Mesodermal cell (in vitro differentiated cells): ENCODE results near the gene VEPH1.

Source experiments
- H3K27ac ChIP-seq: 2 replicates; pipeline ENCODE4 v1.7.0; 2013; ENCODE audit warnings: mild to moderate bottlenecking, low read depth, low read length, moderate library complexity; ENCODE audit not compliant: severe bottlenecking
- H3K36me3 ChIP-seq: 2 replicates; pipeline ENCODE4 v1.7.1; 2013; ENCODE audit warnings: mild to moderate bottlenecking, low read length, moderate library complexity; ENCODE audit not compliant: control insufficient read depth, insufficient read depth
- H3K4me1 ChIP-seq: one replicate; pipeline ENCODE4 v1.7.1; 2013; ENCODE audit warnings: mild to moderate bottlenecking, low read length; ENCODE audit not compliant: insufficient read depth, control insufficient read depth, poor library complexity, severe bottlenecking
- H3K4me3 ChIP-seq: 2 replicates; pipeline ENCODE4 v1.7.0; 2013; ENCODE audit warnings: low read length, control low read depth, mild to moderate bottlenecking; ENCODE audit not compliant: insufficient read depth, poor library complexity, severe bottlenecking; ENCODE audit errors: extremely low read depth
- H3K9me3 ChIP-seq: 2 replicates; pipeline ENCODE4 v1.7.1; 2013; ENCODE audit warnings: mild to moderate bottlenecking, low read length, moderate library complexity; ENCODE audit not compliant: control insufficient read depth
- WGBS, 2 experiments: methylation state at CpG; one replicate each; pipeline ENCODE4 v1.1.5; 2013; ENCODE audit warnings: missing lambda C conversion rate in 2 of 2; ENCODE audit not compliant: insufficient coverage in 2 of 2; 5-methylcytosine and 5-hydroxymethylcytosine counted together

The VEPH1 gene

DNA sequence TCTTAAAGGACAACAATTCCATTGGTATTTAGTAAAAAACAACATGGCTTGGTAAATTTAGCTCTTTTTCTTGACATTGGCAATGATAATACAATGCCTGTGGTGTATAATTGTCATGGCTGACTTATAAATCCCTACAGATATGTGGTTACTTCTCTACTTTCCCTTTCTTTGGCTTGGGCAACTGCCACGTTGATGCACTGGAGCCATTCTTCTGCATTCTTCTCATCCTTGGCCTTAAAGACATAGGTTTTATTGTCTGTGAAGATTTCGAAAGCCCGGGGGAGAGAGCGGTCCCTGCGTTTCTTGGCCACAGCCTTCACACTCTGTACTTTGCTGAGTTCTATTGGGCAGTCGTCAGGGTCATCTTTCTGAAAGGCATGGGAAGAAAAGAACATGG, 242.2 kb downstream of the VEPH1 start:
- 81 to 83% methylated on average over 5 of the region's 6 CpGs for WGBS, 2 experiments
- Histone ChIP-seq H3K9me3 (no peaks in the 10 kb centered on the region), H3K36me3 (no peaks in the 10 kb centered on the region), H3K4me3 (no peak overlapping the region), H3K4me1 (no peaks in the 10 kb centered on the region), H3K27ac (no peak overlapping the region)

DNA sequence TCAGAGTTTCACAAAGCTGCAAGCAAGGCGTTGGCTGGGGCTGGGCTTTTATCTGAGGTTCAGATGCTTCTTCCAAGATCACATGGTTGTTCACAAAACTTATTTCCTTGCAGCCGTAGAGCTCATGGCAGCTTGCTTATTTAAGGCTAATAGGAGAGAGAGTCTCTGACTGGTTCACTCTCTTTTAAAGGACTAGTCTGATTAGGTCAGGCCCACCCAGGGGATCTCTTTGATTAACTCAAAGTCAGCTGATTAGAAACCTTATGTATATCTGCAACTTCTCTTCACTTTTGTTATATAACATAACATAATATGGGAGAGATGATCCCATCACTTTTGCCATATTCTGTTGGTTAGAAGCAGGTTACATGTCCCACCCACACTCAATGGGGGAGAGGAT, 243.4 kb downstream of the VEPH1 start:
- WGBS, 2 experiments, result 86 to 90% methylated on average over 1 to 2 of the region's 2 CpGs
- no peaks in the 10 kb centered on the region for H3K36me3 ChIP-seq

DNA sequence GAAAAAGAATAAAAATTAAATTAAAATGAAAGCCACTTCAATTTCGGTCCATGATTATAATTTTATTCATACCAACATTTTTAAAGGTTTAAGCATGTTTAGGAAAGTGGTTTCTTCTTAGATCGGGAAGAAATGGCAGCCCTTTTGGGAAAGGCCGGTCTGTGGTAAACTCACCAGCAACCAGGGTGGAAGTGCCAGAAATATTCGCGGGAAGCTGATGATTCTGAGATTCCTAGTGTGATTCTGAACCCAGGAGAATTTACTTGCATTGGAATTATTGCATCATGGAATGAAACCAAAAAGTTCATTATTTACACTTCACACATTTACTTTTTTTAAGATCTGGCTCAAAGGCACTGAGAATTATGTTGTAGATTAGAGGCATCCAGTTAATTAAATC, 246.1 kb downstream of the VEPH1 start:
- H3K4me1 ChIP-seq, result no peaks in the 10 kb centered on the region
- no peaks in the 10 kb centered on the region for H3K9me3 ChIP-seq
- H3K36me3 ChIP-seq, result no peaks in the 10 kb centered on the region
- H3K4me3 ChIP-seq, result no peak overlapping the region
- no peak overlapping the region for H3K27ac ChIP-seq
- WGBS, 2 experiments, result 80 to 85% methylated on average over 1 to 3 of the region's 5 CpGs

More for the DNA sequence above, 243.4 kb downstream of the VEPH1 start:
- Histone ChIP-seq H3K4me1 (no peaks in the 10 kb centered on the region), H3K4me3 (no peak overlapping the region), H3K27ac (no peak overlapping the region), H3K9me3 (no peaks in the 10 kb centered on the region)

DNA sequence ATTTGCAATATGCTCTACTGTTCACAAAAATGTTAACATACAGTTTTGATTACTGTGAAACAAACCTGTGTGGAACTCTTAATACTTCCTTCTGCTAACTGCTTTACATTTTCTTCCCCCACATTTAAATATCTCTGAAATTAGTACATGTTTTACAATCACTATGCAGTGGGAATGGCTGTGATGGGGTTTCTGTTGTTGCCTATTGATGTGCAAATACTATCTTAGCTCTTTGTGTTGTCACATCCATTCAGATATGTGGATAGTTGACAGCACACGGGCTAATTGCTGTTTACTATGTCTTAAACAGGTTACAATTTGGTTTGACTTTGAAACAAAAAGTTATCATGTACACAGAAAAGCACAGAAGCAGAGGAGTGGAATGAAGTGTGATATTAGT, 247.4 kb downstream of the VEPH1 start:
- WGBS, 2 experiments, result 20% methylated on average over 1 of the region's 1 CpG; no CpG with 5 or more reads in 1 of the 2 experiments
- H3K9me3 ChIP-seq, result no peaks in the 10 kb centered on the region
- no peak overlapping the region for H3K4me3 ChIP-seq
- H3K36me3 ChIP-seq, result no peaks in the 10 kb centered on the region
- H3K4me1 ChIP-seq, result no peaks in the 10 kb centered on the region
- H3K27ac ChIP-seq, result no peak overlapping the region

DNA sequence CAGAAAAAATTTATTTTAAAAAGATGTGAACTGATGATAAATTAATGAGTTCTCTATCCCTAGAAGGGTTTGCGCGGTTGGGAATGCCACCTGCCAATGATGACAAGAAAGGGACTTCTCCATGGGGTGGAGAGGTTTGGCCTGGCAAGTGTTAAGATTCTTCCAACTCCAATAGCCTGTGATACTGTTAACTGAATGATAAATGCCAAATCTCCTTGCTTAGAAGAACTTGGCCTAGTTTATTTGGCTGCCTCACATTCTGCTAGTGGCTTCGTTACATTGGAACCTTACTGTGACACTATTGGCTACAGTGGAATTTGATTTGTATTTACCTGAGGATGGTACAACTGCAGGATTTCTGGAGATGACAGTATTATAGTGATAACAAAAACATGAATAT, 251.5 kb downstream of the VEPH1 start:
- H3K36me3 ChIP-seq, result no peaks in the 10 kb centered on the region
- WGBS, 2 experiments, result 100% methylated on average over 3 of the region's 3 CpGs

DNA sequence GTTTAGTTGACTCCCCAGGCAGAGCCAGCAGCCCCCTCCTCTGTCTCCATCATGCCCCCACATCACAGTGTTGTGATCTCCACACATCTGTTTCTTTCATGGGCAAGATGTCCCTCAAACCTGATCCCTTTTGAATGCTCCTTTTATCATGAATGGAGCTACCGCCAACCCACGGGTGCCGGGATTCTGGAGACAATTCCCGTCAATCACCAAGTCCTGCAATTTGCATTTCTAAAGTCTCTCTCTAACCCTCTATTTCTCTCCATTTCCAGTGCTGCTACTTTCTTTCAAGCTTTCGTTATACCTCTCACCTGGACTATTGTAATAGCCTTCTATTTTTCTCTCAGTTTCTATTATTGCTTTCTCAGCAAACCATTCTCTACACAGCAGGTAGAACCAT, 253.6 kb downstream of the VEPH1 start:
- Histone ChIP-seq H3K27ac (no peak overlapping the region), H3K9me3 (no peaks in the 10 kb centered on the region), H3K36me3 (no peaks in the 10 kb centered on the region), H3K4me3 (no peak overlapping the region), H3K4me1 (peaks cover 31% of the 10 kb centered on the region)
- WGBS, 2 experiments, result 68 to 72% methylated on average over 5 of the region's 5 CpGs

More for the DNA sequence above, 251.5 kb downstream of the VEPH1 start:
- no peak overlapping the region for H3K27ac ChIP-seq
- no peak overlapping the region for H3K4me3 ChIP-seq
- H3K9me3 ChIP-seq, result no peaks in the 10 kb centered on the region
- H3K4me1 ChIP-seq, result peaks cover 31% of the 10 kb centered on the region

DNA sequence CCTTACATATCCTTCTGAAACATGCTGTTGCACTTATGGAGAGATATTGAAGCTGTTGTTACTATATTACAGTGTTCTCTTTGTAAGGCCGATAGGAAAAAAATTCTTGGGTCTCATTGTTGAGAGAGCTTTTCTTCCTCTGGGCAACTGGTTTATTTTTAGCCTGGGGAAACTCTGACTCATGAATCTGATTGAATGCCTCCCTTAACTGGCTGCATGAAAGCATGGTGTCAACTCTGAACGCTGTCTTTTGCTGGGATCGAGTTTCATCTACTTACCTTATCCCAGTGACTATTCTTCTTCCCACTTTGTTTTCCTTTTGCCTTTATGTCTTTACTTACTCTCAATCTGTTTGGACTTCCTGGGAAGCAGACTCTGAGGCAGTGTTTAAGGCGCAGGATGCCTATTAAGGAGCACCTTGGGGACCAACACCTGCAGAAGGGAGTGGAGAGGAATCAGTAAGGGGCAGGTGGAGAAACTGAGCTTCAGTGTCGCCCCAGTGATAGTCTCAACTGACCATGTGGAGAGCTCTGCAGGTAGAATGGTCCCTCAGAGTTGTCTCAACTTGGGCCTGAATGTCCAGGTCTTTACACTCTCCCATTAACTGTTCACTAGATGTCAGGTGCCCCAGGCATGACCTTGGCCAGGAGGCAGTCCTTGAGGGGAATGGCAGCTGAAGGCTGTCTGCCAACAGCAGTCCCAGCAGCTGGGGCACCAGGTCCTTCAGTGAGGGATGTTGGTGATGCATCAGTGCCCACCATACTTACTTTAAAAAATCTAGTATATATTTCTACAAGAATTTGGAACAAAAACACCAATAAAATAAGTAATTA, 254.4 kb downstream of the VEPH1 start:
- WGBS, 2 experiments, result 59 to 68% methylated on average over 5 of the region's 5 CpGs
- peaks cover 31% of the 10 kb centered on the region for H3K4me1 ChIP-seq
- no peaks in the 10 kb centered on the region for H3K9me3 ChIP-seq
- no peak overlapping the region for H3K4me3 ChIP-seq
- no peaks in the 10 kb centered on the region for H3K36me3 ChIP-seq
- H3K27ac ChIP-seq, result peak overlapping the region; percentile 87

DNA sequence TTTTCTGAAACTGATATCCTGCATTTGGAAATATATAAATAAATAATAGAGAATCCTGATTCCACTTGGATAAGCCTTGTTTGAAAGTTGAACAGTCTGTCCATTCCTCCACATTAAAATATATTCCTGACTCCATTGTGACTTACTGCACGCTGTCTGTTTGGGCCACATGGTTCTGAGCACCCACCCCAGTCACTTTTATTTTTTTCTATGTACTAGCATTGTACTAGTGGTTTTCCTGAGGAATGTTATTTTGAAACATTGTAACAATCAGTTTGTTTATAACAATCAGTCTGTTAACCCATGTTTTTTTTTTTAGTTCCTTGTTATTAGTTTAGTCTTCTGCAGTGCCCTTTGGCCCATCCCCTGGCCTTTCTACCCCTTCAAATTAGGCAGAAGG, 255.8 kb downstream of the VEPH1 start:
- peak overlapping the region; percentile 87 for H3K27ac ChIP-seq
- no CpG with 5 or more reads among the region's 1 CpG for WGBS, 2 experiments

DNA sequence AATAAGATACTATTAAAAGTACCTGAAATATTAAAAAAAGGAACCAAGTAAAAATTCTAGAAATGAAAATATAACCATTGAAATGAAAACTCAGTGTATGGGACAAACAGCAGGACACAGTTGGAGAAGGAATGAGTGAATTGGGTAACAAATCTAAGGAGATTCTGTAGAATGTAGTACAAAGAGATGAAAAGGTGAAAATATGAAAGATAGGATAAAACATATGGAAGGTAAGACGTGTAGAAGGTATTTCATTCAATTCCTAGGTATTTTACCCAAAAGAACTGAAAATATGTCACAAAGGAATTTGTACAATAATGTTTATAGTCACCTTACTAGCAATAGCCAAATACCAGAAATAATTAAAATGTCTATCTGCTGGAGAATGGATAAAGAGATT, 260.4 kb downstream of the VEPH1 start:
- H3K27ac ChIP-seq, result no peak overlapping the region
- no peak overlapping the region for H3K4me3 ChIP-seq
- peaks cover 15% of the 10 kb centered on the region for H3K4me1 ChIP-seq
- no peaks in the 10 kb centered on the region for H3K9me3 ChIP-seq
- no peaks in the 10 kb centered on the region for H3K36me3 ChIP-seq
- no CpG with 5 or more reads among the region's 1 CpG for WGBS, 2 experiments

More for the DNA sequence above, 255.8 kb downstream of the VEPH1 start:
- H3K4me3 ChIP-seq, result no peak overlapping the region
- H3K9me3 ChIP-seq, result no peaks in the 10 kb centered on the region
- H3K4me1 ChIP-seq, result peaks cover 31% of the 10 kb centered on the region
- no peaks in the 10 kb centered on the region for H3K36me3 ChIP-seq

DNA sequence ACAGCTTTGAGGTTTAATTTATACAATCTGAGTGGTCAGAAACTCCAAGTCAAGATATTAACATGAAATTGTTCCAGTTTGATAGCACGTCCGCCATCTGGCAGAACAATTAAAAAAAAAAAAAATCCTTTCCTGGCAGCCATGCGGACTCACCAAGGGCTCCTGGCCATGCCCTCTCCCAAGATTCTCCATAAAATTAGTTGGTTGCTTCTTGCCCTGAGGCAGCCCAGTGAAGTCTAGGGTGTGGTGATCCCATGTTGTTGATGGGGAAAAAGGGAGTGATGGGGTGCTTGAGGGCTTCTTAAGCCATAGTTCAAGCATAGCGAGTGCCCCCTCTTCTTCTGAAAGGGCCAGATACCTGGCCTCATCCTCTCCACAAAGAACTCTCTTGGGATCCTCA, 261.6 kb downstream of the VEPH1 start:
- H3K4me1 ChIP-seq, result peaks cover 11% of the 10 kb centered on the region
- H3K4me3 ChIP-seq, result no peak overlapping the region
- no peaks in the 10 kb centered on the region for H3K9me3 ChIP-seq
- WGBS, 2 experiments, result 100% methylated on average over 2 of the region's 4 CpGs
- no peaks in the 10 kb centered on the region for H3K36me3 ChIP-seq
- no peak overlapping the region for H3K27ac ChIP-seq

DNA sequence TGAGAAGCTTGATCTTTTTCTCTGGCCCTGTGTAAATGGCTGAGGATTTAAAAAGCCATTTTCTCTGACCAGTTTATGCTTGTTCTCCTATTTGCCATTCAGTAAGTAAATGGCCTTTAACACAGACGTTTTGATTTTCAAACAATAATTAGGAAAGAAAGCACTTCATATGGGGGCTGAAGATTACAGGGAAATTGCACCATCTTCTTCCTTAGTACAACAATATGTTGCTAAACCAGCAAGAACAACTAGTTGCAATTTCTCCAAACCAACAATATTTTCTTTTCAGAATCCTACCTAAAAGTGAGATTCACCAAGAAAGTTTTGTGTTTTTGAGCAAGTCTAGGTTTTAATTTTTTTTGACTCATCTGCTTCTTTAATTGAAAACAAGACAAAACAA, 262.8 kb downstream of the VEPH1 start:
- no peaks in the 10 kb centered on the region for H3K9me3 ChIP-seq
- WGBS, 2 experiments, result no CpG with 5 or more reads among the region's 1 CpG

More for the DNA sequence above, 262.8 kb downstream of the VEPH1 start:
- Histone ChIP-seq H3K4me3 (no peak overlapping the region), H3K4me1 (peaks cover 11% of the 10 kb centered on the region), H3K36me3 (no peaks in the 10 kb centered on the region), H3K27ac (no peak overlapping the region)
